HCT116 (cell line): Measurements from ENCODE around the gene ASF1A. TPM values are rescaled to one million over a fixed set of nuclear protein-coding genes. Genes with fewer than 3 reads are reported as not detected.

Source experiments
- ATAC-seq: fragments of 200-7000 bp; cut with Tn5 transposase; 2 replicates; pipeline ENCODE4 v1.9.1; 2020; ENCODE audit warnings: mild to moderate bottlenecking, moderate library complexity
- BruUV-seq: library from RNA; stranded (reverse); fragments of 400-500 nt; replicated peaks from 2 replicates; lab custom pipeline; 2021; lab: Mats Ljungman, UMichigan
- CTCF ChIA-PET: fragments of 300-600 bp; sonication (Branson Sonifier 250); formaldehyde crosslinking; loops from one replicate; lab custom pipeline; 2021; ENCODE audit warnings: antibody characterized with exemption; lab: Charles Lee
- POLR2A ChIA-PET: fragments of 300-600, 350-600 bp; sonication (Branson Sonifier 250); formaldehyde crosslinking; loops from one replicate; lab custom pipeline; 2021; ENCODE audit warnings: antibody characterized with exemption; lab: Charles Lee
- RAD21 ChIA-PET, 2 experiments: fragments of 300-600 bp; sonication (Branson Sonifier 250); formaldehyde crosslinking; loops; one replicate each; lab custom pipeline; 2023; ENCODE audit warnings: low total read pairs in 2 of 2; ENCODE audit not compliant: uncharacterized antibody in 2 of 2, unreplicated experiment in 2 of 2, low non-redundant PET in 1 of 2; lab: Charles Lee
- DNase-seq: peaks from one replicate; pipeline ENCODE4 v3.0.0-alpha.2; 2010; ENCODE audit warnings: low read depth, low spot score
- H2AFZ ChIP-seq: fragments of 200-600 bp; shearing (Covaris generic), sonication (generic); 2 replicates; pipeline ENCODE4 v1.6.1; 2017; ENCODE audit warnings: low read depth, mixed run types, mixed read lengths, antibody characterized with exemption, low read length; ENCODE audit not compliant: poor library complexity, severe bottlenecking
- H3K27ac ChIP-seq: 2 replicates; pipeline ENCODE4 v1.5.1; 2012; ENCODE audit warnings: low read depth, low read length
- H3K27me3 ChIP-seq: fragments of 200-600 bp; sonication (generic); 2 replicates; pipeline ENCODE4 v1.6.1; 2016; ENCODE audit warnings: mixed run types, low read length, mixed read lengths; ENCODE audit not compliant: insufficient read depth
- H3K36me3 ChIP-seq, 2 experiments: fragments of 200-500 bp in 1 of 2; fragments of 200-600 bp in 1 of 2; sonication (Bioruptor generic) in 1 of 2; sonication (generic) in 1 of 2; 2 replicates each; pipeline versions ENCODE4 v1.5.1 to v1.6.1; 2014 to 2016; ENCODE audit warnings: low read length in 2 of 2, inconsistent platforms in 1 of 2, mixed read lengths in 1 of 2, mixed run types in 1 of 2; ENCODE audit not compliant: insufficient read depth in 2 of 2, control insufficient read depth in 1 of 2
- H3K4me1 ChIP-seq, 2 experiments: fragments of 200-600 bp in 1 of 2; sonication (generic) in 1 of 2; 2 replicates each; pipeline versions ENCODE4 v1.5.1 to v1.6.1; 2012 to 2017; ENCODE audit warnings: low read length in 2 of 2, inconsistent platforms in 1 of 2, mild to moderate bottlenecking in 1 of 2, mixed read lengths in 1 of 2, mixed run types in 1 of 2, moderate library complexity in 1 of 2; ENCODE audit not compliant: insufficient read depth in 2 of 2, control insufficient read depth in 1 of 2
- H3K4me2 ChIP-seq: fragments of 200-600 bp; sonication (generic); 2 replicates; pipeline ENCODE4 v1.6.1; 2017; ENCODE audit warnings: mixed run types, low read length, mixed read lengths
- H3K4me3 ChIP-seq, 2 experiments: fragments of 200-600 bp in 1 of 2; sonication (generic) in 1 of 2; replicated peaks in 1 of 2; 2 replicates each; pipeline ENCODE4 v1.5.1; 2011 to 2016; ENCODE audit warnings: low read length in 2 of 2, control low read depth in 1 of 2, low read depth in 1 of 2, mild to moderate bottlenecking in 1 of 2, mixed read lengths in 1 of 2, mixed run types in 1 of 2
- H3K79me2 ChIP-seq: fragments of 200-600 bp; sonication (generic); 2 replicates; pipeline ENCODE4 v1.6.1; 2017; ENCODE audit warnings: mild to moderate bottlenecking, mixed run types, low read length, moderate library complexity, mixed read lengths; ENCODE audit not compliant: insufficient read depth
- H3K9ac ChIP-seq: fragments of 200-600 bp; sonication (generic); 2 replicates; pipeline ENCODE4 v1.6.1; 2016; ENCODE audit warnings: low read length, mixed read lengths
- H3K9me2 ChIP-seq: fragments of 200-600 bp; sonication (generic), shearing (Covaris generic); 2 replicates; pipeline ENCODE4 v1.6.1; 2017; ENCODE audit warnings: mixed run types, mild to moderate bottlenecking, moderate library complexity; ENCODE audit not compliant: insufficient read depth
- H3K9me3 ChIP-seq, 2 experiments: fragments of 200-500 bp in 1 of 2; fragments of 200-600 bp in 1 of 2; sonication (Bioruptor generic) in 1 of 2; sonication (generic) in 1 of 2; 2 replicates each; pipeline ENCODE4 v1.6.1; 2014 to 2017; ENCODE audit warnings: low read length in 2 of 2, mixed read lengths in 2 of 2, inconsistent platforms in 1 of 2, low read depth in 1 of 2, mild to moderate bottlenecking in 1 of 2, mixed run types in 1 of 2, moderate library complexity in 1 of 2; ENCODE audit not compliant: control insufficient read depth in 1 of 2, insufficient read depth in 1 of 2
- H4K20me1 ChIP-seq: fragments of 200-600 bp; sonication (generic), shearing (Covaris generic); 2 replicates; pipeline ENCODE4 v1.6.1; 2017; ENCODE audit warnings: mixed run types, mild to moderate bottlenecking, moderate library complexity; ENCODE audit not compliant: insufficient read depth
- CBX3 ChIP-seq: IDR thresholded peaks from 2 replicates; pipeline ENCODE4 v1.6.1; 2012; ENCODE audit warnings: low read depth
- CEBPB ChIP-seq: IDR thresholded peaks from 2 replicates; pipeline ENCODE4 v1.6.1; 2012; ENCODE audit warnings: low read depth
- EGR1 ChIP-seq: IDR thresholded peaks from 2 replicates; pipeline ENCODE4 v1.6.1; 2012; ENCODE audit warnings: low read depth
- ELF1 ChIP-seq: IDR thresholded peaks from 2 replicates; pipeline ENCODE4 v1.6.1; 2012; ENCODE audit warnings: low read depth, borderline replicate concordance
- EZH2 ChIP-seq: fragments of 200-600 bp; sonication (generic); IDR thresholded peaks from 2 replicates; pipeline ENCODE4 v1.6.1; 2017; ENCODE audit warnings: antibody characterized with exemption, mixed run types
- JUND ChIP-seq: IDR thresholded peaks from 2 replicates; pipeline ENCODE4 v1.6.1; 2012
- POLR2AphosphoS5 ChIP-seq: IDR thresholded peaks from 2 replicates; pipeline ENCODE4 v1.6.1; 2011; ENCODE audit warnings: mild to moderate bottlenecking, low read depth, low read length, moderate library complexity
- RAD21 ChIP-seq: IDR thresholded peaks from 2 replicates; pipeline ENCODE4 v1.6.1; 2012; ENCODE audit warnings: low read depth, mild to moderate bottlenecking
- SIN3A ChIP-seq: IDR thresholded peaks from 2 replicates; pipeline ENCODE4 v1.6.1; 2012; ENCODE audit warnings: low read depth
- SP1 ChIP-seq: IDR thresholded peaks from 2 replicates; pipeline ENCODE4 v1.6.1; 2012; ENCODE audit warnings: low read depth
- SRF ChIP-seq: IDR thresholded peaks from 2 replicates; pipeline ENCODE4 v1.6.1; 2012; ENCODE audit warnings: low read depth
- ZFX ChIP-seq: fragments of 450-650 bp; IDR thresholded peaks from 2 replicates; pipeline ENCODE4 v1.6.1; 2017
- ZNF274 ChIP-seq: fragments of 200-500 bp; sonication (Bioruptor generic); IDR thresholded peaks from 2 replicates; pipeline ENCODE4 v1.6.1; 2014; ENCODE audit warnings: mild to moderate bottlenecking, low read depth, low read length, inconsistent platforms
- intact Hi-C: fragments of 100-400 bp; cut with micrococcal nuclease; formaldehyde crosslinking; loops from 2 replicates; pipeline ENCODE4 v1.10.0; 2022
- total RNA-seq: library from RNA; stranded (reverse); gene quantifications from one replicate; pipeline ENCODE4 v1.2.1, GENCODE V29; 2021; ENCODE audit not compliant: unreplicated experiment
- TF ChIP-seq, protein P1 (sequence below): IDR thresholded peaks from 2 replicates; pipeline ENCODE4 v1.6.1; 2012
- TF ChIP-seq, protein P2 (sequence below): IDR thresholded peaks from 2 replicates; pipeline ENCODE4 v1.6.1; 2012
- TF ChIP-seq, protein P3 (sequence below): IDR thresholded peaks from 2 replicates; pipeline ENCODE4 v1.6.1; 2011; ENCODE audit warnings: mild to moderate bottlenecking, low read length, moderate library complexity; ENCODE audit not compliant: insufficient replicate concordance; ENCODE audit errors: extremely low read depth
- TF ChIP-seq, protein P4 (sequence below): IDR thresholded peaks from 2 replicates; pipeline ENCODE4 v1.6.1; 2012; ENCODE audit warnings: low read depth

Gene ASF1A
- total RNA-seq, 1 experiment from 2014 or later = 23.3 TPM

DNA sequence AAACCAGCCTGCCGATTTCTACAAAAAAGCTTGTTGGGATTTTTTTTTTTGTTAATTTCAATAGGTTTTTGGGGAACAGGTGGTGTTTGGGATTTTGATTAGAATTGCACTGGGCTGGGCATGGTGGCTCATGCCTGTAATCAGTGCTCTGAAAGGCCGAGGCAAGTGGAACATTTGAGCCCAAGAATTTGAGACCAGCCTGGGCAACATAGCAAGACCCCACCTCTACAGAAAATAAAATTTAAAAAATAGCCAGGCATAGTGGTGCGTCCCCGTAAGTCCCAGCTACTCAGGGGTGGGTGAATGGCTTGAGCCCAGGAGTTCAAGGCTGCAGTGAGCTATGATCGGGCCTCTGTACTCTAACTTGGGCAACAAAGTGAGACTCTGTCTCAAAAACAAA lies 40.5 kb upstream of the ASF1A start:
- H3K9ac ChIP-seq = no peak overlapping the region
- CTCF ChIA-PET = no interaction called here
- H3K9me3 ChIP-seq = no peaks in the 10 kb centered on the region
- H3K4me1 ChIP-seq = no peaks in the 10 kb centered on the region
- DNase-seq (no peak), ATAC-seq (no peak)
- POLR2A ChIA-PET = no interaction called here
- RAD21 ChIA-PET = no interaction called here
- TF ChIP-seq, protein P1, sequence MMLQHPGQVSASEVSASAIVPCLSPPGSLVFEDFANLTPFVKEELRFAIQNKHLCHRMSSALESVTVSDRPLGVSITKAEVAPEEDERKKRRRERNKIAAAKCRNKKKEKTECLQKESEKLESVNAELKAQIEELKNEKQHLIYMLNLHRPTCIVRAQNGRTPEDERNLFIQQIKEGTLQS = no peak
- TF ChIP-seq SP1 (no peak), SIN3A (no peak), EZH2 (no peak), ZFX (no peak), POLR2AphosphoS5 (no peak), ZNF274 (no peak), SRF (no peak), CEBPB (no peak), ELF1 (no peak), JUND (no peak), EGR1 (no peak), CBX3 (no peak), RAD21 (no peak)
- TF ChIP-seq, protein P2, sequence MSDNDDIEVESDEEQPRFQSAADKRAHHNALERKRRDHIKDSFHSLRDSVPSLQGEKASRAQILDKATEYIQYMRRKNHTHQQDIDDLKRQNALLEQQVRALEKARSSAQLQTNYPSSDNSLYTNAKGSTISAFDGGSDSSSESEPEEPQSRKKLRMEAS = no peak
- TF ChIP-seq, protein P3, sequence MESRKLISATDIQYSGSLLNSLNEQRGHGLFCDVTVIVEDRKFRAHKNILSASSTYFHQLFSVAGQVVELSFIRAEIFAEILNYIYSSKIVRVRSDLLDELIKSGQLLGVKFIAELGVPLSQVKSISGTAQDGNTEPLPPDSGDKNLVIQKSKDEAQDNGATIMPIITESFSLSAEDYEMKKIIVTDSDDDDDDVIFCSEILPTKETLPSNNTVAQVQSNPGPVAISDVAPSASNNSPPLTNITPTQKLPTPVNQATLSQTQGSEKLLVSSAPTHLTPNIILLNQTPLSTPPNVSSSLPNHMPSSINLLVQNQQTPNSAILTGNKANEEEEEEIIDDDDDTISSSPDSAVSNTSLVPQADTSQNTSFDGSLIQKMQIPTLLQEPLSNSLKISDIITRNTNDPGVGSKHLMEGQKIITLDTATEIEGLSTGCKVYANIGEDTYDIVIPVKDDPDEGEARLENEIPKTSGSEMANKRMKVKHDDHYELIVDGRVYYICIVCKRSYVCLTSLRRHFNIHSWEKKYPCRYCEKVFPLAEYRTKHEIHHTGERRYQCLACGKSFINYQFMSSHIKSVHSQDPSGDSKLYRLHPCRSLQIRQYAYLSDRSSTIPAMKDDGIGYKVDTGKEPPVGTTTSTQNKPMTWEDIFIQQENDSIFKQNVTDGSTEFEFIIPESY = no peak
- TF ChIP-seq, protein P4, sequence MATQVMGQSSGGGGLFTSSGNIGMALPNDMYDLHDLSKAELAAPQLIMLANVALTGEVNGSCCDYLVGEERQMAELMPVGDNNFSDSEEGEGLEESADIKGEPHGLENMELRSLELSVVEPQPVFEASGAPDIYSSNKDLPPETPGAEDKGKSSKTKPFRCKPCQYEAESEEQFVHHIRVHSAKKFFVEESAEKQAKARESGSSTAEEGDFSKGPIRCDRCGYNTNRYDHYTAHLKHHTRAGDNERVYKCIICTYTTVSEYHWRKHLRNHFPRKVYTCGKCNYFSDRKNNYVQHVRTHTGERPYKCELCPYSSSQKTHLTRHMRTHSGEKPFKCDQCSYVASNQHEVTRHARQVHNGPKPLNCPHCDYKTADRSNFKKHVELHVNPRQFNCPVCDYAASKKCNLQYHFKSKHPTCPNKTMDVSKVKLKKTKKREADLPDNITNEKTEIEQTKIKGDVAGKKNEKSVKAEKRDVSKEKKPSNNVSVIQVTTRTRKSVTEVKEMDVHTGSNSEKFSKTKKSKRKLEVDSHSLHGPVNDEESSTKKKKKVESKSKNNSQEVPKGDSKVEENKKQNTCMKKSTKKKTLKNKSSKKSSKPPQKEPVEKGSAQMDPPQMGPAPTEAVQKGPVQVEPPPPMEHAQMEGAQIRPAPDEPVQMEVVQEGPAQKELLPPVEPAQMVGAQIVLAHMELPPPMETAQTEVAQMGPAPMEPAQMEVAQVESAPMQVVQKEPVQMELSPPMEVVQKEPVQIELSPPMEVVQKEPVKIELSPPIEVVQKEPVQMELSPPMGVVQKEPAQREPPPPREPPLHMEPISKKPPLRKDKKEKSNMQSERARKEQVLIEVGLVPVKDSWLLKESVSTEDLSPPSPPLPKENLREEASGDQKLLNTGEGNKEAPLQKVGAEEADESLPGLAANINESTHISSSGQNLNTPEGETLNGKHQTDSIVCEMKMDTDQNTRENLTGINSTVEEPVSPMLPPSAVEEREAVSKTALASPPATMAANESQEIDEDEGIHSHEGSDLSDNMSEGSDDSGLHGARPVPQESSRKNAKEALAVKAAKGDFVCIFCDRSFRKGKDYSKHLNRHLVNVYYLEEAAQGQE = no peak
- H3K36me3 ChIP-seq = no peaks in the 10 kb centered on the region
- H3K4me2 ChIP-seq = no peak overlapping the region
- no peaks in the 10 kb centered on the region for H3K27me3 ChIP-seq
- intact Hi-C loops = no loop called here
- no peak overlapping the region for H3K27ac ChIP-seq
- no peak overlapping the region for H3K4me3 ChIP-seq
- no peaks in the 10 kb centered on the region for H3K79me2 ChIP-seq
- H2AFZ ChIP-seq = no peak overlapping the region
- no peaks in the 10 kb centered on the region for H3K9me2 ChIP-seq
- no TSS peak for BruUV-seq
- no peaks in the 10 kb centered on the region for H4K20me1 ChIP-seq
